ENCODE results near the gene DBNDD2.

Gene DBNDD2

GRCh38 chr20:45419188-45420091 is 11.4 kb downstream of the DBNDD2 start:
- no peak for DNase-seq

DNA sequence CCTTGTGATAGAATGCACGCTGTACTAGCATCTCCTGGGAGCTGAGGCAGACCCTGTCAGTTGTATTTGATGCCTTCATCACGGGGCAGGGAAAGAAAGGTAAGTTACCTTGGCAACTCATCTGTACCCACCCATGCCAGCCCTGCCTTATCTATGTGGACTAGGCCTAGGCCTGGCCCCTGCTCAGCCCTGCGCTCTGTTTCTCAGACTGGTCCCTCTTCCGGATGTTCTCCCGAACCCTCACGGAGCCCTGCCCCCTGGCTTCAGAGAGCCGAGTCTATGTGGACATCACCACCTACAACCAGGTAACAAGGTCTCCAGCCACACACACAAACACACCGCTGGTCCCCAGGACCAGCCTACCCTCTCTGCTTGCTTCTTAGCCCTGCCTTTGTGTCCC is 12.0 kb downstream of the DBNDD2 start:
- no peak for DNase-seq

GRCh38 chr20:45423700-45424099 is 15.6 kb downstream of the DBNDD2 start:
- DNase-seq: no peak

- DNase-seq: no peak
Measured at GRCh38 chr20:45425561-45425960, 17.5 kb downstream of the DBNDD2 start.

DNA sequence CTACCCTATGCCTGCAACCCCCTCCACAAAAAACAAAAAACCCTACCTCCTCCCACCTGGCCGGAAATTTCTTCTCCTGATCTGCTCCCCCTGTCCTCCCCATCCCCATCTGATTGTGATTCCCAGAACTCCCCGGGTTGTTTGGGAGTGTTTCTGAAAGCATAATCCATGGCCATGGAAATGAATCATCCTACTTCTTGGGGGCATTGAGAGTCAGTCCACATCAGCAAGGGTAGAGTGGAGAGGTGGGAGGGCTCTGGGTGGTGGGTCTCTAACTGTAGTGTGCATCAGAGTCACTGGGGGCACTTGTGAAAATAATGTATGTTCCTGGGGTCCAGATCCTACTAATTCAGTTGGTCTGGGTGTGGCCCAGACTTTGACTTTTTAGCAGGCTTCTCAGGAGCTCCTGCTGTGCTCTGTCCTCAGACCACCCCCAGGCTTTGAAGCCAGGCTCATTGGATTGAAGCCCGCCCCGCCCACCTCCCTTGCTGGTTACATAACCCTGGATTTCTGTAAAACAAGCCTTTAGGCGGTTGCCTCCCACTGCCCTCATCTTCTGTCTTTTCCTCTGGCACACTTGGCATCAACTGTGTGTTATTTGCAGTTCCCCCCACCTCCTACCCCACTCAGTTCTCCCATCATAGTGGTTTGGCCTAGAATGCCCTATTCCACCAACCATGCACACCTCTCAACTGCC is 18.4 kb downstream of the DBNDD2 start:
- no peak for DNase-seq

GRCh38 chr20:45427236-45428149 is 19.4 kb downstream of the DBNDD2 start:
- no peak for DNase-seq

- DNase-seq: no peak
Measured at GRCh38 chr20:45429618-45430017, 21.5 kb downstream of the DBNDD2 start.

GRCh38 chr20:45432294-45432693 is 24.2 kb downstream of the DBNDD2 start:
- peak; percentile 24 for DNase-seq

DNA sequence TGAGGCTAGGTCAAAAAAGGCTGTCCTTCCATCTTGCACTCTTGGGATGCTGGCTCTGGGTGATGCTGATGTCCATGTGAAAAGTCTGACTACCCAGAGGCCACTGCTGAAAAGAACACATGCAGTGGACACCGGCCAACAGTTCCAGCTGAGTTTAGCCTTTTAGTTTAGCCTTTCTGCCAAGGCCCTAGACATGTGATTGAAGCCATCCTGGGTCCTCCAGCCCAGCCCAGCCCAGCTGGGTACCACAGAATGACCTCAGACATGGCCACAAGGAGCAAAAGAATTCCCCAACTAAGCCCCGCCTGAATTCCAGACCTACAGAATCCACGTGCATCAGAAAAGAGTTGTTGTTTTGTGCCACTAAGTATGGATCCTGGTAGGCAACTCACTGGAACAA is 25.2 kb downstream of the DBNDD2 start:
- DNase-seq: no peak

DNA sequence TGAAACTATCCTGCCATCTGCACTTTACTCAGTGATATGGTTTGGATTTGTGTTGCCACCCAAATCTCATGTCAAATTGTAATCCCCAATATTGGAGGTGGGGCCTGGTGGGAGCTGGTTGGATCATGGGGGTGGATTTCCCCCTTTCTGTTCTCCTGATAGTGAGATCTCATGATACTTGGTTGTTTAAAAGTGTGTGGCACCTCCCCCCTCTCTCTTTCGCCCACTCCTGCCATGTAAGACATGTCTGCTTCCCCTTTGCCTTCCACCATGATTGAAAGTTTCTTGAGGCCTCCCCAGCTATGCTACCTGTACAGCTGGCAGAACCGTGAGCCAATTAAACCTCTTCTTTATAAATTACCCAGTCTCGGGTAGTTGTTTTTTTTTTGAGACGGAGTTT is 25.9 kb downstream of the DBNDD2 start:
- no peak for DNase-seq

GRCh38 chr20:45436732-45437485 is 28.8 kb downstream of the DBNDD2 start:
- peak; percentile 89 for DNase-seq

GRCh38 chr20:45440424-45440823 is 32.3 kb downstream of the DBNDD2 start:
- DNase-seq: no peak

- DNase-seq: no peak
Measured at GRCh38 chr20:45440891-45441685, 33.0 kb downstream of the DBNDD2 start.

DNA sequence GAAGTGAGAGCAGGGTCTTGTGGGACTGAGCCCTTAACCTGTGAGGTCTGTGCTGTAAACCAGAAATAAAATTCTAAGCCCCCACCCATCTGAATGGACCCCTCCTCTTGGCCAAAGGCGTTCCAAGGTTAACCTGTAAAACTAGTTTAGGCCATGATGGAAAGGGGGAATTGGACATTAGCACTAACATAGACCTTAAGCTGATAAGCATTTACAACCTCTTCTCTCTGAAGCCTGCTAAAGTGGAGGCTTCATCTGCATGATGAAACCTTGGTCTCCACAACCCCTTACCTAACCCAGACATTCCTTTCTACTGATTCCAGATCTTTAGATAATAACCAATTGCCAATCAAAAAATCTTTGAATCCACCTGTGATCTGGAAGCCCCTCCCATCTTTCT is 33.7 kb downstream of the DBNDD2 start:
- no peak for DNase-seq

GRCh38 chr20:45444050-45444449 is 36.0 kb downstream of the DBNDD2 start:
- DNase-seq: peak; percentile 51

GRCh38 chr20:45445805-45446562 is 37.9 kb downstream of the DBNDD2 start:
- DNase-seq: peak; percentile 39

GRCh38 chr20:45448270-45448669 is 40.2 kb downstream of the DBNDD2 start:
- no peak for DNase-seq

DNA sequence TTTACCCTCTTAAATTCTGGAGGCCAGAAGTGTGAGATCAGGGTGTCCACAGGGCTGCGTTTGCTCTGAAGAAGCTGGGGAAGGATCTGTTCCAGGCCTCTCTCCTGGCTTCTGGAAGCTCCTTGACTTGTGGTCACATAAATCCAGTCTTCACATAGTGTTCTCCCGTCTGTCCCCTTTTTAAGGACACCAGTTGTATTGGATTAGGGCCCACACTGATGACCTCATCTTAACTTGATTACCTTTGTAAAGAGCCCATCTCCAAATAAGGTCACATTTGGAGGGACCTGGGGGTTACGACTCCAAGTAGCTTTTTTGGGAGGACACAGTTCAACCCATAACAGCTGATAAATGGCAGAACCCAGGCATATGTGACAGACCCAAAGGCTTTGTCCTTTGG is 41.4 kb downstream of the DBNDD2 start:
- DNase-seq: no peak

DNA sequence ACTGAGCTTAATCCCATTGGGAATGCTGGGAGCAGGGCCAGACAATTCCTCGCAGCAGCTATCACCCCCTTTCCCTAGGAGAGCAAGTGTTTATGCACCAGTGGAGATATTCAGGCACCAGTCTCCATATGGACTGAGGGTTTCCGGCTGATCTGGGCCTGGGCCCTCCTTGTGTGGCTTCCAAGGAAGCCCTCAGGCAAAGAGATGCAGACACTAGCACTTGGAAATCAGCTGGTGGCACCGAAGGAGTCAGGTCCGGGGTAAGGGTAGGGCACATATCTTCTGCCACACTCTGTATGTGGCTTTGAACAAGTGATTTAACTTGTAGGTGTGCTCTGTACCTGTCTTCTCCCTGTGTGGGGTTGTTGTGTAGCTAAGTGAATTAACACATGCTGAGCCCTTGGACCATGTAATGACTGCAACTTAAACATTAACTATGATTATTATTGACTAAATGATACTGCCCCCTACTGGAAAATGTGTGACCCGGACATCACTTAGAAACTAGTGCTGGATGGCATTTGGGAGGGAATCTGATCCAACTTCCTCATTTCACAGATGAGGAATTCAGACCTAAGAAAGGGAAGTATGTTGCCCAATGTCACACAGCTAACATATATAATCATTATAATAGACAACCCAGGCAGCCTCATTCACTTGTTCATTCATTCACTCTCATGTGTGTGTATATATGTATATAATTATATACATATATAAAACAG is 42.2 kb downstream of the DBNDD2 start:
- DNase-seq: peak; percentile 57

DNA sequence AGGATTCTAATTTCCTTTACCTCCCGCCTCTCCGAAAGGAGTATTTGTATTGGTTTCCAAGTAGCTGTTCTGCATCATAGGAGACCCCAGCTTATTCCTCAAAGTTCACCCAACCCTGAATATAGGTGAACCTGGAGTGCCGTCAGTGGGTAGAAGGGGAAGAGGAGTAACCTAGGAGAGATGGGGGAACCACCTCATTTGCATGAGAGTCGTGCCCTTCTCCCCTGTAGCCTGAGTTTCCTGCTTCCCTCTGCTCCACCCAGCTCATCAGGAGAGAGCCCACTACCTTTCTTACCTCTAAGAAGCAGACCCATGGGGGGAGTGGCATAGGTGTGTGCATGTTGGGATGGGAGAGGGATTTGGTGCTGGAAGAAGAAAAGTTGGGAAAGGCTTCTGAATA is 44.1 kb downstream of the DBNDD2 start:
- DNase-seq: no peak

All from CD4-positive, alpha-beta T cell treated with Interleukin-21 for 1 hour (primary cell).